Endodermal cell (in vitro differentiated cells): ENCODE results near the gene DTNB. TPM values are rescaled to one million over a fixed set of nuclear protein-coding genes. Genes with fewer than 3 reads are reported as not detected.

Source experiments
- DNase-seq: peaks from one replicate; pipeline ENCODE4 v3.0.0-alpha.2; 2017
- H3K27ac ChIP-seq: 2 replicates; pipeline ENCODE4 v1.5.1; 2013; ENCODE audit warnings: mild to moderate bottlenecking, low read depth, low read length, moderate library complexity
- H3K27me3 ChIP-seq: 2 replicates; pipeline ENCODE4 v1.6.1; 2013; ENCODE audit warnings: mild to moderate bottlenecking, low read length, moderate library complexity; ENCODE audit not compliant: insufficient read depth, control insufficient read depth, poor library complexity, severe bottlenecking
- H3K36me3 ChIP-seq: 2 replicates; pipeline ENCODE4 v1.7.0; 2013; ENCODE audit warnings: mild to moderate bottlenecking, low read length, moderate library complexity; ENCODE audit not compliant: control insufficient read depth, insufficient read depth
- H3K4me1 ChIP-seq: one replicate; pipeline ENCODE4 v1.7.0; 2013; ENCODE audit warnings: low read length; ENCODE audit not compliant: control insufficient read depth, insufficient read depth
- H3K4me3 ChIP-seq: 2 replicates; pipeline ENCODE4 v1.5.1; 2013; ENCODE audit warnings: mild to moderate bottlenecking, low read length, moderate library complexity
- H3K9ac ChIP-seq: 2 replicates; pipeline ENCODE4 v1.6.1; 2013; ENCODE audit warnings: mild to moderate bottlenecking, low read length, moderate library complexity; ENCODE audit not compliant: poor library complexity, severe bottlenecking; ENCODE audit errors: extremely low read depth
- H3K9me3 ChIP-seq: 2 replicates; pipeline ENCODE4 v1.6.1; 2013; ENCODE audit warnings: mild to moderate bottlenecking, low read length, moderate library complexity; ENCODE audit not compliant: control insufficient read depth
- H3K27ac Mint-ChIP-seq: 2 replicates; pipeline ENCODE4 v1.8.0; 2020; ENCODE audit warnings: mixed read lengths
- H3K27me3 Mint-ChIP-seq: 2 replicates; pipeline ENCODE4 v1.8.0; 2021; ENCODE audit warnings: mild to moderate bottlenecking, mixed read lengths; ENCODE audit not compliant: insufficient read depth
- H3K36me3 Mint-ChIP-seq: 2 replicates; pipeline ENCODE4 v1.8.0; 2020; ENCODE audit warnings: low read depth, mixed read lengths
- H3K4me1 Mint-ChIP-seq: 2 replicates; pipeline ENCODE4 v1.8.0; 2020; ENCODE audit warnings: mixed read lengths
- H3K4me3 Mint-ChIP-seq: 2 replicates; pipeline ENCODE4 v1.8.0; 2020; ENCODE audit warnings: mild to moderate bottlenecking, moderate library complexity, mixed read lengths
- H3K9me3 Mint-ChIP-seq: 2 replicates; pipeline ENCODE4 v1.8.0; 2020; ENCODE audit warnings: mild to moderate bottlenecking, mixed read lengths
- CTCF ChIP-seq: fragments of 200-600 bp; sonication (generic); conservative IDR thresholded peaks from 2 replicates; pipeline ENCODE4 v1.5.0; 2021; ENCODE audit warnings: antibody characterized with exemption, mild to moderate bottlenecking
- WGBS, 2 experiments: methylation state at CpG; one replicate each; pipeline versions ENCODE4 v1.1.5 to v1.1.7; 2013; ENCODE audit warnings: missing lambda C conversion rate in 2 of 2, mixed read lengths in 1 of 2; ENCODE audit not compliant: insufficient coverage in 1 of 2, insufficient read length in 1 of 2; 5-methylcytosine and 5-hydroxymethylcytosine counted together
- total RNA-seq, 2 donors: library from RNA; stranded (reverse); fragmentation: NEBNext Ultra II Directional in 1 of 2; extraction: Animal tissue kit (Norgen Biotek cat#: 25700) in 1 of 2; gene quantifications; 2 replicates in 1 of 2; 3 replicates in 1 of 2; pipeline ENCODE4 v1.2.1, GENCODE V29; 2021

The DTNB gene
- total RNA-seq, 2 donors from 2014 or later, result 38.8 to 48.7 TPM

DNA sequence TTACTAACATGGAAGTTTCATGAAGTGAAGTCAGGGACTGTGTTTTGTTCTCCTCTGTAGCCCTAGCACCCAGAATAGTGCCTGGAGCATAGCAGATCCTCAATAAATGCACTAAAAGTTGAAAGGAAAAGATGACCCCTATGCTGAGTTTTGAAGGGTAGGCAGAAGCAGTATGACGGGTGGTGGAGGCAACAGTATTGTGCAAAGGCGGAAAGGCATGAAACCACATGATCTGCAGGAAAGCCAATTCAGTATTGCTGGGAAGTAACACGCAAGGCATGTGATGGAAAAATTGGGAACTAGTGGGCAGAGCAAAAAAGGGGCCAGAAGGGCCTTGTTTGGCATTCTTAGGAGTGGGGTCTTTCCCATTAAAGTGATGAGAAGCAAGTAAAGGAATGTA is 23.1 kb downstream of the DTNB start:
- Histone ChIP-seq H3K27me3 (peaks cover 17% of the 10 kb centered on the region), H3K36me3 (peaks cover 13% of the 10 kb centered on the region), H3K9ac (no peak overlapping the region), H3K4me1 (no peaks in the 10 kb centered on the region), H3K4me3 (no peak overlapping the region), H3K27ac (no peak overlapping the region), H3K9me3 (no peaks in the 10 kb centered on the region)
- H3K36me3 Mint-ChIP-seq, result peaks cover 25% of the 10 kb centered on the region
- no peak overlapping the region for H3K4me3 Mint-ChIP-seq
- DNase-seq, result no peak
- H3K27ac Mint-ChIP-seq, result no peak overlapping the region
- TF ChIP-seq CTCF, result no peak
- H3K4me1 Mint-ChIP-seq, result peaks cover 7% of the 10 kb centered on the region
- WGBS, 2 experiments, result 84 to 94% methylated on average over 3 of the region's 3 CpGs
- no peaks in the 10 kb centered on the region for H3K9me3 Mint-ChIP-seq
- H3K27me3 Mint-ChIP-seq, result peaks cover 5% of the 10 kb centered on the region

- no peaks in the 10 kb centered on the region for H3K4me1 ChIP-seq
- no peak overlapping the region for H3K27ac ChIP-seq
- H3K9me3 ChIP-seq, result no peaks in the 10 kb centered on the region
- Mint-ChIP-seq H3K9me3 (no peaks in the 10 kb centered on the region), H3K27me3 (peaks cover 5% of the 10 kb centered on the region), H3K4me3 (no peak overlapping the region), H3K36me3 (peaks cover 26% of the 10 kb centered on the region), H3K4me1 (peaks cover 6% of the 10 kb centered on the region), H3K27ac (no peak overlapping the region)
- DNase-seq, result no peak
- TF ChIP-seq CTCF, result no peak
- no peak overlapping the region for H3K4me3 ChIP-seq
- peaks cover 12% of the 10 kb centered on the region for H3K27me3 ChIP-seq
- H3K36me3 ChIP-seq, result peaks cover 13% of the 10 kb centered on the region
- no peak overlapping the region for H3K9ac ChIP-seq
- 90 to 100% methylated on average over 2 to 4 of the region's 4 CpGs for WGBS, 2 experiments
Measured at GRCh38 chr2:25649786-25650185, 23.6 kb downstream of the DTNB start.

- Histone ChIP-seq H3K27me3 (no peaks in the 10 kb centered on the region), H3K9me3 (no peaks in the 10 kb centered on the region), H3K27ac (no peak overlapping the region), H3K9ac (no peak overlapping the region), H3K4me3 (no peak overlapping the region), H3K4me1 (peaks cover 3% of the 10 kb centered on the region), H3K36me3 (peaks cover 5% of the 10 kb centered on the region)
- no peaks in the 10 kb centered on the region for H3K27me3 Mint-ChIP-seq
- no peak for DNase-seq
- no peaks in the 10 kb centered on the region for H3K4me1 Mint-ChIP-seq
- no peak overlapping the region for H3K27ac Mint-ChIP-seq
- no peaks in the 10 kb centered on the region for H3K9me3 Mint-ChIP-seq
- H3K36me3 Mint-ChIP-seq, result peaks cover 23% of the 10 kb centered on the region
- no peak overlapping the region for H3K4me3 Mint-ChIP-seq
- no peak for TF ChIP-seq CTCF
- 81 to 96% methylated on average over 3 of the region's 3 CpGs for WGBS, 2 experiments
Measured at GRCh38 chr2:25642298-25642697, 31.1 kb downstream of the DTNB start.
